Measurements from ENCODE around the gene TMEM191C.
"Not testable (repeated sequence)": the region's sequence is repeated elsewhere in the genome, so short reads cannot be mapped to it uniquely, and the experiment has no call there.

GRCh38 chr22:21462672-21463071, 4.5 kb upstream of the TMEM191C start:
- not testable (repeated sequence) for TF ChIP-seq FOXP2 (optimal IDR thresholded peaks at IDR 0.05; ENCODE audit: control extremely low read depth, extremely low read length, insufficient read depth); POLR2AphosphoS5 (IDR thresholded peaks at IDR 0.05; ENCODE audit: borderline replicate concordance, low read depth, low read length); EZH2 (IDR thresholded peaks at IDR 0.05)
